CD4-positive, alpha-beta T cell treated with Interferon gamma for 1 hour (primary cell): ENCODE results near the gene INO80B.
A peak's percentile ranks its signal among the peaks of the same experiment; 100 is the strongest.

Experiments
- DNase-seq: peaks from one replicate; pipeline ENCODE4 v3.0.0-alpha.2; 2020

Gene INO80B

DNA sequence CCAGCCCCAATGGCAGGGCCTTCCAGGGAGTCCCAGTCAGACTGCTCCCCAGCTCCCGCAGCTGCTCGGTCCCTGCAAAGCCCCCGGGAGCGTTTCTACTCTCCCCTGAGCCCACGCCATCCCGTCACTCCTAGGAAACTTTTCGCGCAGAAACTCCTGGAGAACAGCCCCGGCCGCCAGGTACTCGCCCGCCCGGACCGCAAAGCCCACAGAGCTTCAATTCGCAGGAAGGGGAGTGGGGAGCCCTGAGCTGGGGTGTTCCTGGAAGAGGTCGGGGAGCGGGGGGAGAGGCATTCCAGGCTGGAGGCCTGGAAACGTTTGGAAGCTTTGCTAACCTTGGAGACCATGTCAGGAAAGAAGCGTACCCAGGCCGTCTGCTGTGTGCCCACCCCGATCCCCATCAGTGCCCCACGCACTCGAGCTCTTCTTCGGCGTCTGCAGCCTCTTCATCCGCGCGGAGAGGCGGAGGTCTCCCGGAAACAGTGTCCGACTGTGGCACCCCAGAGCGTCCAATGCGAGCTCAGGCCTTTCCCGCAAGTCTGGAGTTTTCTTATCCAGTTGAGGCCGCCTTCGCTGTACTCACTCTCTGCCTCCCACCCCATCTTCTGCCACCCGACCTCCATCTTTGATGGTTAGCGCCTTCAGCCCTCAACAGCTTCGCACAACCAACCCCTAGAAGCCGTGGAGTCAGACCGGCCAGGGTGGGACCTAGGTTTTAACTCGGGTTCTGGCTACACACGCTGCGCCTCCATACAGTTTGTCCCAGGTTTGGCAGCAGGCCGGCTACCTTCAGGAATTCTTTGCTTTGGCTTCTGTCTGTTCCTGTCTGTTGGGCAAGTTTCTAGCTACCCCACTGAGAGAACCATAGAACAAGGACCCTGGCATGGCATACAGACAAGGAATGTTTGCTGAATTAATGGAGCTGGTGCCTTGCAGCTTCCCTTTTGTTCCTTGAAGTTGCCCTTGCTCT lies 48.9 kb downstream of the INO80B start:
- no peak for DNase-seq

DNA sequence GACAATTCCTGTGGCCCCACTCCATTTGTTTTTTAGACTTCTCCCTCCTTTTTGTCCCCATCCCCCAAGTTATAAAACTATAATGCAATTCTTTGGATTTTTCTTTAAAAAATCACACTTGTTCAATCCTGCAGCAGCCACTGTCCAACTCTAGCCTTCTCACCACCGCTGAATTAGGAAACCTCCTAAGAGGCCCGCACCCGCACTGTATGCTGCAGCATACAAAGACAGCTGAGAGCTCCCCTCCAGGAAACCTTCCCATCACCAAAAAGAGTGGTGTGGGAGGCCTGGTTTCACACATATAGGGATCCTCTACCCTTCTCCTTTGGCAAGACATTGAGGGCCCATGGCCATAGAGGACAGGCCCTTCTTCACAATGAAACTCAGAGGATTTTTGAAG lies 49.7 kb downstream of the INO80B start:
- no peak for DNase-seq

DNA sequence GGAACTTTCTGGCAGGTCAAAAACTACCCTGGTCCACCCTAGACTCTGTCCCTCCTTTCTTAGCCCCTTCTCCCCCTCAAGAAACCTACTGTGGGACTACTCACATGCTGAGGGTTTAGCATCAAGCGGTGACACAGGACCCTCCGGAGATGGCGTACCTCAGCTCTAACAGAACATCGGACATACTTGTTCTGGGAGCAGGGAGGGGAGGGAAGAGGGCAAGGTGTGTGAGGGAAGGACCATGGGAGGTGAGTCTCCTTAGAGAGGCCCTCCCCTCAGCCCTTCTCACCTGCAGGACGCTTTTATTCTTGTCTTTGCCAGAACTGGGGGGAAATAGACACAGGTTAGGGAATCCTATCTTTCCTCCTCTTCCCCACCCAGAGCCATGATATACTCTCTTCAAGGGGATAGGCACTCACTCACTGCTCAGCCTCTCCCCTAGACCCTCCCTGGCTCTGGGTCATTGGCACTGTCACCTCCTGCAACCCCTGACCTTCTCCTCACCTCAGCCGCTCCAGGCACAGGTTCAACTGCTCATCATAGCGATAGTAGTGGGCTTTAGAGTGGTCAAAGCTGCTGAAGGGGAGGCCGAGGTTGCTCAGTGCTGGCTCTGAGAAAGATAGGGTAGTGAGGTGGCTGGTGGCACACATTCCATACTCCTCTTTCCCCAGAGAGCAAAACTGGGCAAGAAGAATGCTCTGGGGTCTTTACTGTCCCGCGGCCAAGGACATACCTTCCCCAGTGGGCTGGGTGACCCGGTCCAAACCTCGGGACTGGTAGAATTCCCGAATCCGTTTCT lies 50.8 kb downstream of the INO80B start:
- DNase-seq = no peak

DNA sequence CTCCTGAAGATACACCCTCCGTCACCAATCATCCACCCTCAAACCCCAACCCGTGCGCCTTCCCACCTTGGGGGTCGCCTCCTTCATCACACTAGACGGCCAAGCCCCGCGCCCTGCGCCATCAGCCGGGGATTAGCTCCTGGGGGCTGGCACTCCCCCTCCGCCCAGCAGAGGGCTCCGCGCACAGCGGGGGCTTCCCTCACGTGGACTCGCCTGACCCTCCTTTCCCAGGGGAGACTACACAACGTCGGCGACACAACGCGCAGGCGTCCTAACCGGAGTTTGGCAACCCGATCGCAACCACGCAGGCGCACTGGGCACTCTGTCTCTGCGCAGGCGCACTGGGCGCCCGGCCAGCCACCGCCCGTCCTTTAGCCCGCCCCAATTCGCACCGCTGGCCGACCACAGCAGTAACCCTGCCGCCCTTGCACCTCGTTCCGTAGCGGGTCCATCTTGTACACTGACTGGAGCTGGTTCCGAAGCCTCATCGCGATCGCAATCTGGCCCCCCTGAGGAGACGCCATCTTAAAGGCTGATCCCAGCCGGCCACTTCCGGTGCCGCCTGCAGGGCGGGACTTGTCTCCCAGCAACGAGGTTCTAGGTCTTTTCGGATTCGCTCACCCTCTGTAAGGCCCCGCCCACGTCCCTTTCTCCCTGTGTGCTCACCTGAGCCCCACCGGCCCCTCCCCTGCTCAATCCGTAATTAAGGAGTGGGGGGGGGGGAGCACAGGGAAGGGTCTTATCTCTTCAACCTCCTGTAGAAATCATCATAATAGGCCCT lies 52.4 kb downstream of the INO80B start, which contains the start of gene PCGF1:
TSS of gene PCGF1 (minus strand) at position 551 of the 781 bp plus-strand sequence. CDS start at position 524, 27 bp downstream.
- DNase-seq = peak; percentile 98
